Measurements from ENCODE around the gene KCP. TPM values are rescaled to one million over a fixed set of nuclear protein-coding genes. Genes with fewer than 3 reads are reported as not detected.

The KCP gene
- total RNA-seq, 1 experiment from 2014 or later, result 1.6 TPM

DNA sequence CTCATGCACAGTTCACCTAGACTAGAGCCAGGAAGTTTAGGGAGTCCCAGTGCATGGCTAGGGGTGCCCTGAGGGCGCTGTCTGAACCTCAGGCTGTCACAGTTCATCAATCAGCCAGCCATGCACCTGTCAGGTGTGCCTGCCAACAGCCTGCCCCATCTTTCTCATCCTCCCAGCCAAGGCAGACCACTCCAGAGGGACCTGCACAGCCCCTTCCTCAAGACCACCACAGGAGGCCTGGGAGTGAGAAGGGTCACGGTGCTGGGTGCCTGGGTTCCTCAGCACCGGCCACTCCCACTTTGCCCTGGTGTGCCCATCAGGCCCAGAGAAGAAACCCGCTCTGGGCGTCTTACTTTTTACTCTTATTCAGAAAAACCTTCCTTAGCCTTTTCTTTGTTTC, 39.5 kb downstream of the KCP start:
- Histone ChIP-seq H3K27me3 (ENCODE audit: low read length) (no peaks in the 10 kb centered on the region), H3K79me2 (ENCODE audit: low read length) (no peaks in the 10 kb centered on the region), H3K27ac (ENCODE audit: low read length) (peak overlapping the region; percentile 58), H4K20me1 (ENCODE audit: insufficient read depth, low read depth, low read length) (no peaks in the 10 kb centered on the region), H3K9me2 (replicated peaks; ENCODE audit: insufficient read depth, low read length) (no peaks in the 10 kb centered on the region), H3K9me3 (ENCODE audit: low read length) (no peaks in the 10 kb centered on the region), H3K4me2 (ENCODE audit: low read depth, low read length, poor library complexity, severe bottlenecking) (no peak overlapping the region), H3K4me3 (ENCODE audit: low read length) (no peak overlapping the region), H3K36me3 (ENCODE audit: insufficient read depth, low read length) (no peaks in the 10 kb centered on the region), H3K9ac (ENCODE audit: low read length) (no peak overlapping the region), H2AFZ (ENCODE audit: low read length) (no peak overlapping the region), H3K4me1 (ENCODE audit: low read length) (peaks cover 12% of the 10 kb centered on the region)
- DNase-seq, result no peak

DNA sequence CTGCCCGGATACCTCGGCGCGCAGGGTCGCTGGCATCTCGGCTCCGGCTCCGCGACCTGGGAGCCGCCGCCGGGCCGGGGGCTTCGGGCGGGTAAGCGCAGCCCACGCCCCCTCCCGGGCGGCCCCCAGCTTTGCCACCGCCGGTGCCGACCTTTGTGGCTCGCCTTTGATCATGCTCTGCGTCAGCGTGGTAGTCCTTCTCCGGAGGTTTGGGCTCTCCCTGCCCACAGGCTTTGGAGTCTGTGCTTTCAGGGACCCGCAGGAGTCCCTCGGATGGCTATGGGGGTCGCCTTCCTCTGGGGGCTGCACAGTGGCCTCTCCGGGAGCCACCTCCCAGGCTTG, 40.6 kb downstream of the KCP start:
- H2AFZ ChIP-seq (ENCODE audit: low read length), result no peak overlapping the region
- no peak for DNase-seq

DNA sequence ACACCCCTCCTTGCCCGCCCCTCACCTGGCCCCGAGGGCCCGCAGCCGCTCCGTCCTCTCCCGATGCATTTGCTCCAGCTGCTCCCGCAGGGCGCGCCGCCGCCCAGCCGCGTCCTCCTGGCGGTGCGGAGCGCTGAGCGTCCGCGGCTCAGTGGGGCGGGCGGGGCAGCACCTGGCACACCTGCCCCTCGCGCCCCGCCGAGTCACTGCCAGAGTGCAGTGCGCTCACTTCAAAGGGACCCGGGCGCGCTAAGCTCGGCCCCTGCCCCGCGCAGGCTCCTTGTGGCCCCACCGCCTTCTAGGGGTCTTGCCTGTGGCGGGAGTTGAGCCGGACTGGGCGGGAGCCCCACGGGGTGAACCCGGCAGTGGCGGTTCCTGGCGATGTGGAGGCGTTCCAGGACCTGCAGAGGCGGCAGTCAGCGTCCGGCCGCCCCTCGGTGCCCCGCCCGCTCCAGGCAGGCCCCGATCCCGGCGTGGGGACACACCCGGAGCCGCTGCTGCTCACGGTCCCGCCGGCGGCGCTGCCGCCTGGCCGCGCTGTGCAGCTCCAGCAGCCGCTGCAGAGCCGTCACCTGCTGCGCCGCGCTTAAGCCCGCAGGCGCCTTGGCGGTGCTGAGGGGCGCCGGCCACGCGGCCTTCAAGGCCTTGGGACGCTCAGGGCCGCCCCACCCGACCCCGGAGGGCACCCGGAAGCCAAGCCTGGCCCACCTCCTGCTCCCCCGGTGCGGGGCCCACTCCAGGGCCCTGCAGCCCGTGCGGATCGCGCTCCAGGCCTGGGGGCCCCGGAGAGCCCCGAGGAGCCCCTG, 41.2 kb downstream of the KCP start:
- no peaks in the 10 kb centered on the region for H3K27me3 ChIP-seq (ENCODE audit: low read length)
- no peak overlapping the region for H3K4me2 ChIP-seq (ENCODE audit: low read depth, low read length, poor library complexity, severe bottlenecking)
- no peaks in the 10 kb centered on the region for H4K20me1 ChIP-seq (ENCODE audit: insufficient read depth, low read depth, low read length)
- H3K9ac ChIP-seq (ENCODE audit: low read length), result no peak overlapping the region
- H3K36me3 ChIP-seq (ENCODE audit: insufficient read depth, low read length), result 0 out of 2 replicates have a peak, but pooled peaks cover 6% of the 10 kb centered on the region
- peaks cover 13% of the 10 kb centered on the region for H3K4me1 ChIP-seq (ENCODE audit: low read length)
- H3K9me3 ChIP-seq (ENCODE audit: low read length), result no peaks in the 10 kb centered on the region
- no peak overlapping the region for H3K27ac ChIP-seq (ENCODE audit: low read length)
- no peak for DNase-seq
- H3K9me2 ChIP-seq (replicated peaks; ENCODE audit: insufficient read depth, low read length), result no peaks in the 10 kb centered on the region
- H2AFZ ChIP-seq (ENCODE audit: low read length), result no peak overlapping the region
- peaks cover 12% of the 10 kb centered on the region for H3K79me2 ChIP-seq (ENCODE audit: low read length)
- no peak overlapping the region for H3K4me3 ChIP-seq (ENCODE audit: low read length)

More for the DNA sequence above, 40.6 kb downstream of the KCP start:
- Histone ChIP-seq H3K4me3 (ENCODE audit: low read length) (no peak overlapping the region), H3K4me1 (ENCODE audit: low read length) (peaks cover 12% of the 10 kb centered on the region), H3K9me3 (ENCODE audit: low read length) (no peaks in the 10 kb centered on the region), H3K36me3 (ENCODE audit: insufficient read depth, low read length) (0 out of 2 replicates have a peak, but pooled peaks cover 6% of the 10 kb centered on the region), H4K20me1 (ENCODE audit: insufficient read depth, low read depth, low read length) (no peaks in the 10 kb centered on the region), H3K79me2 (ENCODE audit: low read length) (peaks cover 6% of the 10 kb centered on the region), H3K27ac (ENCODE audit: low read length) (no peak overlapping the region), H3K27me3 (ENCODE audit: low read length) (no peaks in the 10 kb centered on the region), H3K4me2 (ENCODE audit: low read depth, low read length, poor library complexity, severe bottlenecking) (no peak overlapping the region), H3K9me2 (replicated peaks; ENCODE audit: insufficient read depth, low read length) (no peaks in the 10 kb centered on the region), H3K9ac (ENCODE audit: low read length) (no peak overlapping the region)

DNA sequence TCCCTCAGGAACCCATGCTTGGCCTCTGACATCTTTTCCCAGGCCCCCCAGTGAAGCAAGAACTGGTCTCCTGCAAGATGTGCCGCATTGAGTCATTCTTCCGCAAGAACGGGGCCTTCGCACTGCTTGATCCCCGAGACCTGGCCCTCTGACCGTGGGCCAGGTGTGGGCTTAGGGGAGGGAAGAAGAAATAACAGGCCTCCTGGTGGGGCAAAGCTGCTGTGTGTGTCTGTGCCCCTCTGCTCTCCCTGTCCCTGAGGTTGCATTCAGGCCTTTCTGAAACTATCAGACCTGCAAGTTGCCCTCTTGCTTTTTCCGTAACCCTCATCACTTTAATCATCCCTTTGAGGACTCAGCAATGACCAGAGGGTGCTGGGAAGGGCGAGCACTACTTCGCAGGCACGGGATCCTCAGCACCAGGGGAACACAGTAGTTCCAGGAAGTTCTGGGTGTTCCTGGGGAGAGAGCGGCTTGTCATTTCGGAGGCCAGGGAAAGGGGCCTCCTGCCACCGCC, 41.8 kb downstream of the KCP start:
- DNase-seq, result no peak
- H3K9ac ChIP-seq (ENCODE audit: low read length), result no peak overlapping the region
- no peaks in the 10 kb centered on the region for H3K9me2 ChIP-seq (replicated peaks; ENCODE audit: insufficient read depth, low read length)
- no peak overlapping the region for H3K4me3 ChIP-seq (ENCODE audit: low read length)
- H4K20me1 ChIP-seq (ENCODE audit: insufficient read depth, low read depth, low read length), result peaks cover 3% of the 10 kb centered on the region; the same call in 1 of the 2 replicates
- H3K27ac ChIP-seq (ENCODE audit: low read length), result no peak overlapping the region
- no peak overlapping the region for H2AFZ ChIP-seq (ENCODE audit: low read length)
- H3K36me3 ChIP-seq (ENCODE audit: insufficient read depth, low read length), result 0 out of 2 replicates have a peak, but pooled peaks cover 6% of the 10 kb centered on the region
- no peak overlapping the region for H3K4me2 ChIP-seq (ENCODE audit: low read depth, low read length, poor library complexity, severe bottlenecking)
- H3K9me3 ChIP-seq (ENCODE audit: low read length), result no peaks in the 10 kb centered on the region
- peaks cover 19% of the 10 kb centered on the region for H3K79me2 ChIP-seq (ENCODE audit: low read length)
- H3K4me1 ChIP-seq (ENCODE audit: low read length), result peaks cover 20% of the 10 kb centered on the region
- H3K27me3 ChIP-seq (ENCODE audit: low read length), result no peaks in the 10 kb centered on the region

DNA sequence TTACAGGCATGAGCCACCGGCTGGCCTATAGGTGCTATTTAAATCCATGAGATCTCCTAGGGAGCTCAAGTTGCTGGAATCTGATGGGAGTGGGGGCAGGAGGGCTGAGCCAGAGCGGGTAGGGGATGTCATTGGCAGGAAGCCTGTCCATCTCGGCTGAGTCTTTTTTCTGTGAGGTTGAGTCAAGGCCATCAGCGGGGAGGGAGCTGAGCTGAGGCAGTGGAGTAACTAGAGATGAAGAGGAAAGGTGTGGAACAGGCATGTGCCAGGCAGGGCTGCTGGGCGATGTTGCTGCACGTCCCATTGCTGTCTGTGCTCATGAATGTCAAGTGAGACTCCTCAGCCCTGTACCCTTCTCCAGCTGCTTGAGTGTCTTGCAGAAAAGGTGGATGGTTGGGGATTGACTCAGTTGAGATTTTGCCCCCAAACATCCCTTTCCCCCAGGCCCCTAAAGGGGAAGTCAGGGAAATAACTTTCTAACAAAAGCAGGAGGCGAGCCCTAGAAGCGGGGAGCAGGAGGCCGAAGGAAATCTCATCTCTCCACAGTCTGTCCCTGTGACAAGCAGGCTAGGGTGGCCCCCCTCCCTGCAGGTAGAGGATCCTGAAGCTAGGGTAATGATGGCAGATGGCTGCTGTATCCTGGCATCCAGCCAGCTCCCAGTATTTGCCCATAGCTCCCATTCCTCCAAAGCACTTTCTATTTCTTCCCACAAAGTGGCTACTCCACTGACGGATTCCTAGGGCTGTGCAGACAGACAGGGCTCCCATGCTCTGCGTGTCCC, 42.5 kb downstream of the KCP start:
- Histone ChIP-seq H3K4me1 (ENCODE audit: low read length) (peaks cover 21% of the 10 kb centered on the region), H3K27ac (ENCODE audit: low read length) (no peak overlapping the region), H3K9me3 (ENCODE audit: low read length) (no peaks in the 10 kb centered on the region), H4K20me1 (ENCODE audit: insufficient read depth, low read depth, low read length) (peaks cover 9% of the 10 kb centered on the region), H3K27me3 (ENCODE audit: low read length) (no peaks in the 10 kb centered on the region), H3K9ac (ENCODE audit: low read length) (no peak overlapping the region), H3K79me2 (ENCODE audit: low read length) (peaks cover 25% of the 10 kb centered on the region), H3K4me2 (ENCODE audit: low read depth, low read length, poor library complexity, severe bottlenecking) (no peak overlapping the region), H2AFZ (ENCODE audit: low read length) (no peak overlapping the region), H3K9me2 (replicated peaks; ENCODE audit: insufficient read depth, low read length) (no peaks in the 10 kb centered on the region), H3K36me3 (ENCODE audit: insufficient read depth, low read length) (0 out of 2 replicates have a peak, but pooled peaks cover 6% of the 10 kb centered on the region), H3K4me3 (ENCODE audit: low read length) (no peak overlapping the region)
- DNase-seq, result no peak

DNA sequence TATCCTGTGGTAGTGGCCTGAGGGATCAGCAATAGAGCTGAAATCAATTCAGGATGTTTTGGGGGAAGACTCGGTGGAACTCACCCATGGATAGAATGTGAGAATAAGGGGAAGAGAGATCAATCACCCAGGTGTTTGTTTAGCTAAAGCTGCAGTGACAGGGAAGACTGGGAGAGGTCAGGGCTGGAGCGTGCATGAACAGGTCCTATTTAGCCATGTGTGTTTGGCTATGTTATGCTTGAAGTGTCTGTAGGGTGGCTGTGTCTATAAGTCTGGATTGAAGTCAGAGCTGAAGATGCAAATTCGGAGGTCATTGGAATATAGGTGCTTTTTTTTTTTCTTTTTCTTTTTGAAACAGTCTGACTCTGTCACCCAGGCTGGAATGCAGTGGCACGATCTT, 43.3 kb downstream of the KCP start:
- H3K9me3 ChIP-seq (ENCODE audit: low read length), result no peaks in the 10 kb centered on the region
- no peak overlapping the region for H3K4me3 ChIP-seq (ENCODE audit: low read length)
- peaks cover 28% of the 10 kb centered on the region for H3K79me2 ChIP-seq (ENCODE audit: low read length)
- 0 out of 2 replicates have a peak, but pooled peaks cover 6% of the 10 kb centered on the region for H3K36me3 ChIP-seq (ENCODE audit: insufficient read depth, low read length)
- no peak overlapping the region for H2AFZ ChIP-seq (ENCODE audit: low read length)
- no peak overlapping the region for H3K27ac ChIP-seq (ENCODE audit: low read length)
- no peaks in the 10 kb centered on the region for H3K27me3 ChIP-seq (ENCODE audit: low read length)
- no peak overlapping the region for H3K4me2 ChIP-seq (ENCODE audit: low read depth, low read length, poor library complexity, severe bottlenecking)
- no peak for DNase-seq
- no peak overlapping the region for H3K9ac ChIP-seq (ENCODE audit: low read length)
- H3K9me2 ChIP-seq (replicated peaks; ENCODE audit: insufficient read depth, low read length), result no peaks in the 10 kb centered on the region
- peaks cover 9% of the 10 kb centered on the region for H4K20me1 ChIP-seq (ENCODE audit: insufficient read depth, low read depth, low read length)
- peaks cover 24% of the 10 kb centered on the region for H3K4me1 ChIP-seq (ENCODE audit: low read length)

DNA sequence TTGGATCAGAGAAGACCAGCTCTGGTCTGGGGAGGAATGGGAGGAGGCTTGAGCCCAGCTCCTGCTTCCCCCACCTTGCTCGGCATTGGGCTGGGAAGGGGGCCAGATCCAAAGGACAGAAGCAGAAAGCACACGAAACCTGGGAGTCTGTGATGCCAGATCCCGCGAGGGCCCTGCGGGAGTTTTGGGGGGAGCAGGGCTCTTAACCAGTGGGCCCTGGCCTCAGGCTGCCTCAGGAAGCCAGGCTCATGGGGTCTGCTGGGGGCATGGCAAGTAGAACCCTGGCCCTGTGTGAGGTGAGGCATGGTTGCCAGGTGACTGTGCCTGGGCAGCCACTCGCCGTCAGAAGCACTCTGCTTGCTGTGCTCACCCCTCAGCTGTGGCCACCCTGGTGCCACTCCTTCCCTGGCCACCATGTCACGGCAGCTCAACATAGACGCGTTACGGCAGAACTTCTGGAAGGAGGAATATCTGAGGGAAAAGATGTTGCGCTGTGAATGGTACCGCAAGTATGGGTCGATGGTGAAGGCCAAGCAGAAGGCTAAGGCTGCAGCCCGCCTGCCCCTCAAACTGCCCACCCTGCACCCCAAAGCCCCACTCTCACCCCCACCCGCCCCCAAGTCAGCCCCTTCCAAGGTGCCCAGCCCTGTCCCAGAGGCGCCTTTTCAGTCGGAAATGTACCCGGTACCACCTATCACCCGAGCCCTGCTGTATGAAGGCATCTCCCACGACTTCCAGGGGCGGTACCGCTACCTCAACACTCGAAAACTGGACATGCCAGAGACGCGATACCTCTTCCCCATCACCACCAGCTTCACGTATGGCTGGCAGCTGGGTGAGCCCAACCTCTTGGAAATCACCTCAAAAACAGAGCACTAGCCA, 44.3 kb downstream of the KCP start:
- Histone ChIP-seq H3K9me2 (replicated peaks; ENCODE audit: insufficient read depth, low read length) (no peaks in the 10 kb centered on the region), H4K20me1 (ENCODE audit: insufficient read depth, low read depth, low read length) (peaks cover 9% of the 10 kb centered on the region), H3K27ac (ENCODE audit: low read length) (no peak overlapping the region), H3K4me3 (ENCODE audit: low read length) (no peak overlapping the region), H3K4me2 (ENCODE audit: low read depth, low read length, poor library complexity, severe bottlenecking) (no peak overlapping the region), H2AFZ (ENCODE audit: low read length) (no peak overlapping the region), H3K9me3 (ENCODE audit: low read length) (no peaks in the 10 kb centered on the region), H3K79me2 (ENCODE audit: low read length) (peaks cover 28% of the 10 kb centered on the region), H3K27me3 (ENCODE audit: low read length) (no peaks in the 10 kb centered on the region), H3K36me3 (ENCODE audit: insufficient read depth, low read length) (0 out of 2 replicates have a peak, but pooled peaks cover 6% of the 10 kb centered on the region), H3K9ac (ENCODE audit: low read length) (no peak overlapping the region), H3K4me1 (ENCODE audit: low read length) (peaks cover 24% of the 10 kb centered on the region)
- no peak for DNase-seq
